Mucosa of gallbladder (tissue), 1 donor: Measurements from ENCODE around the gene STK10. TPM values are rescaled to one million over a fixed set of nuclear protein-coding genes. Genes with fewer than 3 reads are reported as not detected.

Experiments used
- DNase-seq: peaks from one replicate; pipeline ENCODE4 v3.0.0-alpha.2; 2020; ENCODE audit warnings: low spot score
- total RNA-seq: library from RNA; stranded (reverse); gene quantifications from one replicate; pipeline ENCODE4 v1.2.1, GENCODE V29; 2021
- donor health status: DM: no; HTN: no; CAD: no.

The STK10 gene
- total RNA-seq, 1 donor from 2014 or later: 45.1 TPM

- DNase-seq: no peak
Observed at GRCh38 chr5:172188893-172189692, 1.1 kb upstream of the STK10 start.

DNA sequence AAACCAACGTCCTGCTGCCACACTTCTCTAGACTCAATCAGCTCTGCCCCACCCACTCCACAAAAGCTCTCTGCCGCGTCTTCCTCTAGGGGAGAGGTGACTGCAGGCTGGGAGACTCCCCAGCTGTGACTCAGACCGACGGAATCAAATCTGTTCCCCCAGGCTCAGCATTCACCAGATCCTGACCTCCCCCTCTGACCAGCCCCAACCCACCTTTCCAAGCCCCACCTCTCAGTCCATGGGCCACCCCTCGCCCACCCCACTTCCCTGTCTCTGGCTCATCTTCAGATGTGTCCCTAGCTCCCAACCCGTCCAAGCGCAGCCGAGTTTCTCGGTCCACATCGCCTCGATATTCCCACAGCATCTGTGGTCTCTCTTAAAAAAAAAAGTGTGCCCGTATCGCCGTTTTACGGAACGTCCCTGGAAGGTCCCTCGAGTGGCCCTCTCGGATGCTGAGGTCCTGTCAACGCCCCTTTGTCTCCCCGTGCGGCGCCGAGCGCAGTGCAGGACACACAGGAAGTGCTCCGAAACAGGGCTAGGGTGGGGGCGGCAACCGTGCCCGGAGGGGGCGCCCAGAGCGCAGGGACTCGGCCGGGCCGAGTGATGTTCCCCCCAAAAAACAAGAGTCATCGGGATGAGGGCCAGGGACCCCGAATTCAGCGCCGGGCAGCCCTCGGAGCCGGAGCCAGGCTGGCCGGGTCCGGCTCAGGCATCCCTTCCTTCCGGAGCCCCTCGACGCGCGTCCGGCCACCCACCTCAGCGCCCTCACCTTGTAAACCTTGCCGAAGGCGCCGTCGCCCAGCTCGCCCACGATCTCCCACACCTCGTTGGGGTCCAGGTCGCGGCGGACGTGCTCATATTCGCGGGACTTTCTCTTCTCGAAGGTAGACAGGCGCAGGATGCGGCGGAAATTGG, 649 bp downstream of the STK10 start:
- DNase-seq: peak; percentile 62

DNA sequence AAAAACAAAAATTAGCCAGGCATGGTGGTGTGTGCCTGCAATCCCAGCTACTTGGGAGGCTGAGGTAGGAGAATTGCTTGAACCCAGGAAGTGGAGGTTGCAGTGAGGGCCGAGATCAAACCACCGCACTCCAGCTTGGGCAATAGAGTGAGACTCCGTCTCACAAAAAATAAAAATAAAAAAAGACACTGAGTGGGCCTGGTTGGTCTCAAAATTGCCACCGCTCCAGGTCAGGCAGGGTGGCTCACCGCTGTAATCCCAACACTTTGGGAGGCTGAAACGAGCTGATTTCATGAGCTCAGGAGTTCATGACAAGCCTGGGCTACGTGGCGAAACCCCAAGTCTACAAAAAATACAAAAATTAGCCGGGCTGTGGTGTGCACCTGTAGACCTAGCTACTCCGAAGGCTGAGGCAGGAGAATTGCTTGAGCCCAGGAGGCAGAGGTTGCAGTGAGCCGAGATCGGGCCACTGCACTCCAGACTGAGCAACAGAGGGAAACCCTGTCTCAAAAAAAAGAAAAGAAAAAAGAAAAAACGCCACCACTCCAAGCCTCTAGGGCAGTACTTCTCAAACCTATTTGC, 1.8 kb downstream of the STK10 start:
- no peak for DNase-seq

DNA sequence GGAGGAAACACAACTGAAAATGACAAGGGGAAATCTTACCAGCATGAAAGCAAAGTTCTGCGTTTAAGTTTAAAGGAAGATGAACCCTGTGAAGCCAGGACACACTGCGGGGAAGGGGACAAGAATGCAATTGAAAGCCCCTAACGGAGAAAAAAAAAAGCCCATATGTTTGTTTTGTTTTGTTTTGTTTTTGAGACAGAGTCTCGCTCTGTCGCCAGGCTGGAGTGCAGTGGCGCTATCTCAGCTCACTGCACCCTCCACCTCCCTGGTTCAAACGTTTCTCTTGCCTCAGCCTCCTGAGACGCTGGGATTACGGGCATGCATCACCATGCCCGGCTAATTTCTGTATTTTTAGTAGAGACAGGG, 2.9 kb downstream of the STK10 start:
- no peak for DNase-seq

DNA sequence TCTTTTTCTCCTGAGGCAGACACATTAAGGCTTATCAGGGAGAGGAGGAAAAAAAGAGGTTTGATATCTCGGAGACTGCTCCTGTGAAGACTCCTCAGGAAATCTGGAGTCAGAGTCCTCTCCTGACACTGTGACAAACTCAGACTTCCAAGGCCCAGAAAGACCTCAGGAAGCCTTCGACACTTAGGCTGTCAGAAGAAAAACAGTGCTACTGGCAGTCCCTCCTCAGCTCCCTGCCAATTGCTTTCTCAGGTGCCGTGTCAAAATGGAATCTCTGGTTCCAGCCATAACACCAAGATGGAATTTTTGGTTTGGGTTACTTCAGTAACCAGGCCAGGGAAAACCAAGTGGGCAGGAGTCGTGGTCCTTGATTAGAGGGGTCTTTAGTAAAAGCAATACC, 4.1 kb downstream of the STK10 start:
- no peak for DNase-seq

DNA sequence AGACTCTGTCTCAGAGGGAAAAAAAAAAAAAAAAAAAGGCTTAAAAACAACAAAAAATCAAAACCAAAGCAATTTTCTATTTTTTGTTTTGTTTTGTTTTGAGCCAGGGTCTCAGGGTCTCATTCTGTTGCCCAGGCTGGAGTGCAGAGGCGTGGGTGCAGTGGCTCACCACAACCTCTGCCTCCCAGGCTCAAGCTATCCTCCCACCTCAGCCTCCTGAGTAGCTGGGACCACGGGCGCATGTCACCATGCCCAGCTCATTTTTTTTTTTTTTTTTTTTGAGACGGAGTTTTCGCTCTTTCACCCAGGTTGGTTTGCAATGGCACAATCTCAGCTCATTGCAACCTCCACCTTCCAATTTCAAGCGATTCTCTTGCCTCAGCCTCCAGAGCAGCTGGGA, 5.7 kb downstream of the STK10 start:
- DNase-seq: no peak

- no peak for DNase-seq
Observed at GRCh38 chr5:172180936-172181335, 7.1 kb downstream of the STK10 start.

GRCh38 chr5:172178991-172179989, 8.7 kb downstream of the STK10 start:
- no peak for DNase-seq

DNA sequence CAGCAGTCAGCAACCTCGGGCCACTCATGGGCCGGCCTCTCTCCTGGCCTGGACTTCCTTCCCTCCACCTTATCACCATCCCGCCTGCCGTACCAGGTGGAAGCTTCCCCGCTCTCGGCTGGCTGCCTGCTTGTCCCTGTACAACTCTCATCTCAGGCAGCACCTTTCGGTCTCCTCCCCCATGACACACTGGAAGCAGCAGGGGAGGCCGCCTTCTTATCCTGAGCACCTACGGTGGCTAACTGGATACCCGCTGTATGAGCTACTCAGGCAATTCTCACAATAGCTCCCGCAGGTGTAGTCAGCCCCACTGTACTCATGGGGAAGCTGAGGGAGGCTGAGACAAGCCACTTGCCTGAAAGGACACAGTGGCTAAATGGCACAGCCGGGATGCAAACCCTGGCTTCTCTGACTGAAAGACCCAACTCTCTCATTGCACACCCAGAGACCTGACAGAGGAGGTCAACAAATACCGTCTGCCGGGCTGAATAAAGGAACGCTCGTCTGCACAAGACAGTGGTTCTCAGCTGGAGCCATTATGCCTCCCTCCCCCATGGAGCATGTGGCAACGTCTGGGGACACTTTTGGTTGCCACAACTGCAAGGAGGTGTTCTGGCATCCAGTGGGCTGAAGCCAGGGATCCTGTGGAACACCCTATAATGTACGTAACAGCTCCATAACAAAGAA, 9.6 kb downstream of the STK10 start:
- DNase-seq: peak; percentile 62

DNA sequence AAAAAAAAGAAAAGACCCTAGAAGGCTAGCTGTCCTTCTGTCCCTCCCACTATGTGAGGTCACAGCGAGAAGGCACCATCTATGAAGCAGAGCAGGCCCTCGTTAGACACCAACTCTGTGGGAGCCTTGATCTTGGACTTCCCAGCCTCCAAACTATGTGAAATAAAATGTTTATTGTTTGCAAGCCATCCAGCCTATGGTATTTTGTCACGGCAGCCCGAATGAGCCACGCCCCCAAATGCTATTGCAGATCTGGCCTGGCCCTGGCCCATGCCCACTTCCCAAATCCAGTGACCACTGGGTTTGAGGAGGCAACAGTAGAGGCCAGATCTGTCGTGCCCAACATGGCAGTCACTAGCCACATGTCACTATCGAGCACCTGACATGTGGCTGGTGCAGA, 10.8 kb downstream of the STK10 start:
- no peak for DNase-seq

DNA sequence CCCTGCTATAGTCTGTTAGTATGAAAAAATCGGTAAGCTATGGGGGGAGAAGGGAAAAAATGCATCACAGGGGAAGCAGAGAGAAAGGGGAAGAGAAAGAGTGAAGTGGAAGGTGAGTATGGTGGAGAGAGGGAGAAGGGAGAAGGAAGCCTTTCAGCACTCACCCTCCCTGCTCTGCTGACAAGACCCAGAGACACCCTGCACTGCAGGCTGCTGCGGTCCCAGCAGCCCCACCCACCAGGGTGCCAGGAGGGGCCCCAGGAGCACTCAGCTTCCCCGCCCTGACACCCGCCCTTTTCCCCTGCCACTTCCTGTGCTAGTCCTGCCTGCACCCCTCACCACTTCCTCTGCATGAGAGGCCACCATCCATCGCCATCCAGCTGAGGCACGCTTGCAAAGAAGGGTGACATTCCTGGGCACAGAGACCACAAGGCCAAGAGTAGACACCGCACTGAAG, 12.7 kb downstream of the STK10 start:
- DNase-seq: peak; percentile 59

DNA sequence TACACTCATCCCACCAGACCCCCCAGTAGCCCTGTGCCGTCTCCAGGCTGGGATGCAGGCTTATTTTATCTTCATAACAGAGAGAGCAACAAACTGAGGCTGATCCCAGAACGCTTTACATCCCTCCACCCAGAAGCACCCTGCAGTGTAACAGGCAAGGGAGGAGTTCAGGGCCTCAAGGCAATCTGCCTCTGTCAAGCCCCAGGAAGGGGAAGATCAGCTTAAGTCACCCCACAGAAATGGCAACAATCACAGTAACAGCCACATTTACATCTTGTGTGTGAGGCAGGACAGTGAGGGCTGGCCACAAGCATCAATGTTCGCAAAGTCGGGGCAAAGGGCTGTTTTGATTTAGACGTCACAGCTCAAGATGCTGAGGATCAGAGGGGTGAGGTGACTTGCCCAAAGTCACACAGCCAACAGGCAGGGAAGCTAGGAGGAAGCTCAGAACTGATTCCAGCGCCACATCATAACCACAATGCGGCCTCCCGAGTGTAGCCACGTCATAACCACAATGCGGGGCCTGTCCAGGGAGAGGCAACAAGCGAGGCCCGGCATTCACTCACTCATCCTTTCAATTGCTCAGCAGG, 14.4 kb downstream of the STK10 start:
- DNase-seq: no peak

GRCh38 chr5:172172912-172173563, 15.0 kb downstream of the STK10 start:
- DNase-seq: no peak

- DNase-seq: no peak
Observed at GRCh38 chr5:172171118-172171517, 16.9 kb downstream of the STK10 start.

DNA sequence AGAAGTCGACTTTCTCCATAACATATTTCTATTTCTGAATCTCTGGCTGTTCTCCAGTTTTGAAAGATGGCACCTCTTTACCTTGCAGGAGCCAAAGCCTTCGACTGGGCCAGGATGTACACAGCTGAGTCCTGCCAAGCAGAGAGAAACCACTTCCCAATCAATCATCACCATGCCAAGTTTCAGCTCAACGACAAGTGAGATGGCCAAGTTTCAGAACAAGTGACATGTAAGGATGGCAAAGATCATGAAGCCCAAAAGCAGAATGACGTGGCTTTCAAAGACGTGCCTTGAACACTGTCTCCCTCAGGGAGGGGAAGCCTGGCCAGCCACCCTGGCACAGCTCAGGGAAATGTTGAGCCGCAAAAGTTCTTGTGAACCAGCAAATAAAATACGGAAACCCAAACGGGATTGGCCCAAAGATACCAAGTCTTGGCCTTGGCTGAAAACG, 17.7 kb downstream of the STK10 start:
- DNase-seq: no peak

DNA sequence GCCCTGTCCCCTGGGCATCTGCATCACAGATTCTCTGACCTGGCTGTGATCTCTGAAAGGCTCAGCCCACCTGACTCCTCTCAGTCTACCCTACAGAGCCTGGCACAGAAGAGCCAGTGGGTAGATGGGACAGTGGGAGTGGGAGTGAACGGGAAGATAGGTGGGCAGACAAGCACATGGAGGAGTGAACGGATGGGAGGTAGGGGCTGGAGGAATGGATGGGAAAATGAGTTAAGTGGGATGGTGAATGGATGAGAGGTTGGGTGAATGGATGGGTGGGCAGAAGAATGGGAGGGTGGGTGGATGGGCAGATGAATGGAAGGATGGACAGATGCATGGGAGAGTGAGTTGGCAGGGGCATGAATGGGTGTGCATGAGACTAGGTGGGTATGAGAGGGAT, 18.8 kb downstream of the STK10 start:
- no peak for DNase-seq

- DNase-seq: no peak
Observed at GRCh38 chr5:172168311-172168710, 19.7 kb downstream of the STK10 start.

DNA sequence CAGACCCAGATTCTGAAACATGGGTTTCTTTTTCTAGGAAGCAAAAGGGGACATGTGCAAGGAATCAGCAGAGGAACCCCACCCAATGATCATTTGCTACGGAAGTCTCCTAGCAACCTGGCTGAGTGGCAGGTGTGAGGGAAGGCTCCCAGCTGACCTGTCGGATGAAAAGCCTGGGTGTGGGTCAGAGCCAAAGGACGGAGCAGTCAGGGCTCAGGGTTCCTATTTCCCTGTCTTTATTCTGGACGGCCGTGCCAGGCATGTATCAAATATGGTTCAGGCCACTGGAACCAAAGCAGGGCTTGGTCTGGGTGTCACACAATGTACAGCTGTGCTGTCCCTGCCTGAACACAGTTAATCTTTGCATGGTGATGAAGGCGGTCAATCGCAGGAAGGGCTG, 20.1 kb downstream of the STK10 start:
- no peak for DNase-seq

GRCh38 chr5:172166030-172166826, 21.8 kb downstream of the STK10 start:
- DNase-seq: no peak
